GM12865 (cell line): ENCODE results near the gene TEX35.

Experiments
- DNase-seq: peaks from one replicate; pipeline ENCODE4 v3.0.0; 2010; ENCODE audit warnings: low read depth
- H3K4me3 ChIP-seq: 2 replicates; pipeline ENCODE4 v1.5.1; 2011; ENCODE audit warnings: mild to moderate bottlenecking, low read depth, low read length, control low read depth
- CTCF ChIP-seq: IDR thresholded peaks from 2 replicates; pipeline ENCODE4 v1.5.1; 2011; ENCODE audit warnings: low read length, control low read depth, low read depth, inconsistent platforms; ENCODE audit not compliant: insufficient read depth; ENCODE audit errors: missing control alignments

Gene TEX35

GRCh38 chr1:178560871-178561376 is 48.0 kb downstream of the TEX35 start:
- no peak overlapping the region for H3K4me3 ChIP-seq
- DNase-seq = no peak
- no peak for TF ChIP-seq CTCF

- H3K4me3 ChIP-seq = no peak overlapping the region
- DNase-seq = no peak
- TF ChIP-seq CTCF = no peak
These were observed 50.4 kb downstream of the TEX35 start for GRCh38 chr1:178563099-178563820.

GRCh38 chr1:178564086-178564782 is 51.3 kb downstream of the TEX35 start:
- TF ChIP-seq CTCF = no peak
- no peak overlapping the region for H3K4me3 ChIP-seq
- no peak for DNase-seq

- DNase-seq = no peak
- no peak for TF ChIP-seq CTCF
These were observed 51.9 kb downstream of the TEX35 start for GRCh38 chr1:178564783-178565180.

GRCh38 chr1:178565586-178565985 is 52.7 kb downstream of the TEX35 start:
- no peak for DNase-seq
- no peak for TF ChIP-seq CTCF
- H3K4me3 ChIP-seq = no peak overlapping the region

More at GRCh38 chr1:178564783-178565180, 51.9 kb downstream of the TEX35 start:
- no peak overlapping the region for H3K4me3 ChIP-seq

- no peak for TF ChIP-seq CTCF
- no peak overlapping the region for H3K4me3 ChIP-seq
- peak; percentile 79 for DNase-seq
These were observed 53.3 kb downstream of the TEX35 start for GRCh38 chr1:178566187-178566586.
